Adrenal gland (tissue), 12 donors: Measurements from ENCODE around the gene SRSF6. TPM values are rescaled to one million over a fixed set of nuclear protein-coding genes. Genes with fewer than 3 reads are reported as not detected.
"Not testable (repeated sequence)": the region's sequence is repeated elsewhere in the genome, so short reads cannot be mapped to it uniquely, and the experiment has no call there.

Source experiments
- DNase-seq, 7 donors: peaks; one replicate each; pipeline ENCODE4 v3.0.0-alpha.2; 2019 to 2020
- H3K27ac ChIP-seq, 5 donors: fragments of 200-600 bp; sonication (generic) in 4 of 5; 1 replicate in 3 of 5; 2 replicates in 2 of 5; pipeline versions ENCODE4 v1.5.1 to v1.8.0; 2016 to 2020; ENCODE audit warnings: mild to moderate bottlenecking in 1 of 5
- H3K27me3 ChIP-seq: fragments of 200-600 bp; 2 replicates; pipeline ENCODE4 v1.8.0; 2021
- H3K36me3 ChIP-seq, 2 donors: fragments of 200-600 bp; replicated peaks in 1 of 2; 1 replicate in 1 of 2; 2 replicates in 1 of 2; pipeline versions ENCODE4 v1.5.1 to v1.8.0; 2018 to 2022
- H3K4me1 ChIP-seq, 2 donors: fragments of 200-600 bp; replicated peaks in 1 of 2; 1 replicate in 1 of 2; 2 replicates in 1 of 2; pipeline versions ENCODE4 v1.5.1 to v1.8.0; 2018 to 2021
- H3K4me3 ChIP-seq, 4 donors: fragments of 200-600 bp; sonication (generic) in 3 of 4; one replicate each; pipeline ENCODE4 v1.5.1; 2016 to 2018
- H3K9me3 ChIP-seq, 3 donors: fragments of 200-600 bp; sonication (generic) in 1 of 3; replicated peaks in 1 of 3; 1 replicate in 2 of 3; 2 replicates in 1 of 3; pipeline versions ENCODE4 v1.5.1 to v1.8.0; 2016 to 2021
- POLR2A ChIP-seq, 2 donors: fragments of 450-650 bp; IDR thresholded peaks; one replicate each; pipeline ENCODE4 v1.6.1; 2017; ENCODE audit warnings: antibody characterized with exemption in 2 of 2, mild to moderate bottlenecking in 2 of 2, moderate library complexity in 1 of 2
- WGBS, 4 donors: extraction: QIAGEN DNeasy Blood & Tissue Kit in 2 of 4; methylation state at CpG; one replicate each; pipeline versions ENCODE4 v1.1.5 to v1.1.7; 2013 to 2017; 5-methylcytosine and 5-hydroxymethylcytosine counted together
- intact Hi-C, 2 donors: fragments of 100-400 bp; cut with DNase I; formaldehyde crosslinking; loops; one replicate each; pipeline versions ENCODE4 v1.14.1 to v1.15.0; 2022 to 2023
- polyA plus RNA-seq, 3 donors: library from polyadenylated mRNA; stranded (reverse); fragments of 200-250 nt in 2 of 3; fragments of 350-450 nt in 1 of 3; fragmentation: Illumina TruSeq in 1 of 3; extraction: RNeasy Lipid Tissue Mini Kit (QIAGEN cat#74804) in 1 of 3; gene quantifications; one replicate each; pipeline ENCODE4 v1.2.3, GENCODE V29; 2013 to 2014
- total RNA-seq, 9 donors: library from RNA; depleted of rRNA in 4 of 9; stranded (reverse); fragments of >200 nt in 4 of 9; fragments of 120-200 nt in 1 of 9; fragmentation: NEBNext Ultra II Directional in 1 of 9; extraction: Animal tissue kit (Norgen Biotek cat#: 25700) in 1 of 9; gene quantifications; one replicate each; pipeline versions ENCODE4 v1.1.0 to v1.2.4, GENCODE V29; 2013 to 2023
- TF ChIP-seq, protein P1 (sequence below), 6 experiments: fragments of 450-650 bp in 4 of 6; fragments of 200-600 bp in 2 of 6; sonication (generic) in 1 of 6; IDR thresholded peaks; 1 replicate in 5 of 6; 2 replicates in 1 of 6; pipeline versions ENCODE4 v1.5.1 to v1.8.0; 2016 to 2021; ENCODE audit warnings: antibody characterized with exemption in 6 of 6, mild to moderate bottlenecking in 2 of 6, moderate library complexity in 1 of 6
- donor health status: healthy with polysubstance abuse.
- donor health status: Bipolar disorder and iron deficiency.
- donor health status: DM: yes; HTN: yes; CAD: no.
- donor health status: DM: no; HTN: no; CAD: no.
- donor health status: DM: no; HTN: no; CAD: no.
- donor health status: DM: yes; HTN: yes; CAD: no.

SRSF6 gene
- total and polyA plus RNA-seq, 12 donors = 42.7 to 188 (median 153) TPM

DNA sequence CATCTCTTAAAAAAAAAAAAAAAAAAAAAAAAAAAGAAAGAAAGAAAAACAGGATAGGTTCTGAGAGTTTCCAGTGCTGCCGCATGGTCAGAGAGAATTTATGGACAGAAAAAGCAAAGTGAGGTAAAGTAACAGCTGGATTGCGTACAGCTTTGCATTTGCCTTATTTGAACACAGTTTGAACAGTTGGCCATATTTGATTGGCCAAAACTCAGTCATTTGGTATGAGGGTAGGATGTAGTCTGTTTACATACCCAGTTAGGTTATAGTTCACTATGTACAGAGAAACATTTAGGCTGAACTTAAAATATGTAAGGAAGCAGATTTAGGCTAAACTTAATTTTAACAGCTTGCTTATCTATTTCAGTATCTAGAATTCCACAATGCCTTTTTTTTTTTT lies 32.3 kb downstream of the SRSF6 start:
- Histone ChIP-seq H3K27ac (no peak overlapping the region), H3K4me3 (no peak overlapping the region), H3K9me3 (no peaks in the 10 kb centered on the region), H3K4me1 (no peaks in the 10 kb centered on the region), H3K27me3 (no peaks in the 10 kb centered on the region), H3K36me3 (no peaks in the 10 kb centered on the region)
- 81 to 95% (median 91%) methylated on average over 2 of the region's 2 CpGs for WGBS, 4 donors
- TF ChIP-seq, protein P1, sequence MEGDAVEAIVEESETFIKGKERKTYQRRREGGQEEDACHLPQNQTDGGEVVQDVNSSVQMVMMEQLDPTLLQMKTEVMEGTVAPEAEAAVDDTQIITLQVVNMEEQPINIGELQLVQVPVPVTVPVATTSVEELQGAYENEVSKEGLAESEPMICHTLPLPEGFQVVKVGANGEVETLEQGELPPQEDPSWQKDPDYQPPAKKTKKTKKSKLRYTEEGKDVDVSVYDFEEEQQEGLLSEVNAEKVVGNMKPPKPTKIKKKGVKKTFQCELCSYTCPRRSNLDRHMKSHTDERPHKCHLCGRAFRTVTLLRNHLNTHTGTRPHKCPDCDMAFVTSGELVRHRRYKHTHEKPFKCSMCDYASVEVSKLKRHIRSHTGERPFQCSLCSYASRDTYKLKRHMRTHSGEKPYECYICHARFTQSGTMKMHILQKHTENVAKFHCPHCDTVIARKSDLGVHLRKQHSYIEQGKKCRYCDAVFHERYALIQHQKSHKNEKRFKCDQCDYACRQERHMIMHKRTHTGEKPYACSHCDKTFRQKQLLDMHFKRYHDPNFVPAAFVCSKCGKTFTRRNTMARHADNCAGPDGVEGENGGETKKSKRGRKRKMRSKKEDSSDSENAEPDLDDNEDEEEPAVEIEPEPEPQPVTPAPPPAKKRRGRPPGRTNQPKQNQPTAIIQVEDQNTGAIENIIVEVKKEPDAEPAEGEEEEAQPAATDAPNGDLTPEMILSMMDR (IDR thresholded peaks at IDR 0.05) = no peak
- no peak for TF ChIP-seq POLR2A (IDR thresholded peaks at IDR 0.05)
- no peak for DNase-seq
- intact Hi-C loops = no loop called here

DNA sequence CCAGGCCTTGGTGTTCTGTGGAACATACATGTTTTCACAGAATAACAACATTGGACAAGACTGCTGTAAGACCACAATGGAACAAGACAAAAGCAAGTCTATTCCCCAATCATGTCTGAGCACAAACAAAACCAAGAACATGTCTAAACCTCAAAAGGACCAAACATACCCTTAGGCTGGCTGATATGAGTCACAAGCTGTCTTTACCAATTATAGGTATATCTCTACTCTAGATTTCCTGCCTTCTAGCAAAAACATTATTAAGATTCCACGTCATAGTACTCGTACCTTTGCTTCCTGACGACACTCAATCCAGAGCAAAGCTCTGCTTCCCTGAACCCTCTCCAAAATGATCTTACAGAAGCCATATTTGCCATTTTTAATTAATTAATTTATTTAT lies 34.4 kb downstream of the SRSF6 start:
- no peaks in the 10 kb centered on the region for H3K36me3 ChIP-seq
- DNase-seq = no peak
- H3K27me3 ChIP-seq = no peaks in the 10 kb centered on the region
- H3K9me3 ChIP-seq = no peaks in the 10 kb centered on the region
- intact Hi-C loops = no loop called here
- H3K27ac ChIP-seq = no peak overlapping the region
- H3K4me1 ChIP-seq = no peaks in the 10 kb centered on the region
- H3K4me3 ChIP-seq = no peak overlapping the region
- WGBS, 4 donors = 90 to 99% (median 94%) methylated on average over 3 of the region's 3 CpGs
- TF ChIP-seq, protein P1 (IDR thresholded peaks at IDR 0.05) = no peak
- no peak for TF ChIP-seq POLR2A (IDR thresholded peaks at IDR 0.05)

DNA sequence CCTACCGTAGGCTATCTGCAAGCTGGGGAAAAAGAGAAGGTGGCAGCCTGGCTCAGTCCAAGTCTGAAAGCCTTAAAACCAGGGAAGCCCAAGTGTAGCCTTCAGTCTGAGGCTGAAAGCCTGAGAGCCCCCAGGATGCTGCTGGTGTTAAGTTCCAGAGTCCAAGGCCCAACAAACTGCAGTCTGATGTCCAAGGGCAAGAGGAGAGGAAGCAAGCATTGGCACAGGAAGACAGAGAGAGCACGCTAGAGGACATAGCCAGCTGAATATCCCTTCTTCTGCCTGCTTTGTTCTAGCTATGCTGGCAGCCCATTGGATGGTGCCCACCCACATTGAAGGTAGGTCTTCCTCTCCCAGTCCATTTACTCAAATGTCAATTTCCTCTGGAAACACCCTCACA lies 37.7 kb downstream of the SRSF6 start:
- no peaks in the 10 kb centered on the region for H3K4me1 ChIP-seq
- no peaks in the 10 kb centered on the region for H3K9me3 ChIP-seq
- H3K27ac ChIP-seq = no peak overlapping the region
- 46 to 97% (median 69%) methylated on average over 2 of the region's 2 CpGs for WGBS, 4 donors
- H3K36me3 ChIP-seq = no peaks in the 10 kb centered on the region
- TF ChIP-seq, protein P1 (IDR thresholded peaks at IDR 0.05) = no peak
- TF ChIP-seq POLR2A (IDR thresholded peaks at IDR 0.05) = no peak
- H3K27me3 ChIP-seq = no peaks in the 10 kb centered on the region
- no peak for DNase-seq
- intact Hi-C loops = no loop called here
- H3K4me3 ChIP-seq = no peak overlapping the region

DNA sequence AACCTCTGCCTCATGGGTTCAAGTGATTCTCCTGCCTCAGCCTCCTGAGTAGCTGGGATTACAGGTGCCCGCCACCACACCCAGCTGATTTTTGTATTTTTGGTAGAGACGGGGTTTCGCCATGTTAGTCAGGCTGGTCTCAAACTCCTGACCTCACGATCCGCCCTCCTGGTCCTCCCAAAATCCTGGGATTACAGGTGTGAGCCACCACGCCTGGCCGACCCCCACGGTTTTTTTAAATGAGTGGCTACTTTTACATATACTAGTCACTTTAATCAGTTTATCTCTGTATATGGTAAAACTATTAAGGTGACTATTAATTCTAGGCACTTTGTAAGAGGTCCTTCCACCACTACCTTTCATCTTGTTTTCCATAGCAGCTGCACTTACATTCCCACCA lies 44.3 kb downstream of the SRSF6 start:
- H3K36me3 ChIP-seq, H3K27ac ChIP-seq, H3K4me1 ChIP-seq, intact Hi-C loops, H3K9me3 ChIP-seq, H3K4me3 ChIP-seq, DNase-seq, H3K27me3 ChIP-seq: not testable (repeated sequence)
- 90 to 95% (median 94%) methylated on average over 8 of the region's 8 CpGs for WGBS, 4 donors

DNA sequence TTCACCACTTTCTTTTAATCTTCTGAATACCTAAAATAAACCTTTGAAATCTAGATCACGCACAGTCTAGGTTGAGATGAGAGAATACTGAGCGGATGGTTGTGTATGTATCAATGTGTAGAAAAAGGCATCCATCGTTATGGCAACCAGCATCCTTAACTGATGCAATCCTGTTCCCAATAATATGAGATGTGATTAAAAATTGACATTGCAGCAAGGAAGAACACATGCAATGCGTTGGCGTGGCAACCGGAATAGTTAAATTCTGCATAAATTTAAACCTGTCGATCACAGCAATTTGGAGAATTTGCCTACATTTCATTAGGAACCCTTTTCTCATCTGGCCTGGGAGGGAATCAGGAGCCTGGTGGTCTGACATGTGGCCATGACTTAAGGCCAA lies 48.5 kb downstream of the SRSF6 start:
- whole genome bisulfite sequencing, 4 donors = 90 to 96% (median 93%) methylated on average over 7 of the region's 7 CpGs
- TF ChIP-seq, protein P1 (IDR thresholded peaks at IDR 0.05) = no peak
- no peak for TF ChIP-seq POLR2A (IDR thresholded peaks at IDR 0.05)
- H3K27me3 ChIP-seq = no peaks in the 10 kb centered on the region
- no peaks in the 10 kb centered on the region for H3K36me3 ChIP-seq
- intact Hi-C loops = no loop called here
- H3K27ac ChIP-seq = no peak overlapping the region
- DNase-seq = no peak
- H3K4me1 ChIP-seq = peaks cover 0 to 13% of the 10 kb centered on the region in 2 donors
- no peak overlapping the region for H3K4me3 ChIP-seq
- H3K9me3 ChIP-seq = no peaks in the 10 kb centered on the region
